ENCODE data around the gene HPCAL1.

- TF ChIP-seq CTCF (IDR thresholded peaks at IDR 0.05), result no peak
- TF ChIP-seq POLR2AphosphoS5 (IDR thresholded peaks at IDR 0.05), result no peak
Measured at GRCh38 chr2:10385501-10385900, 82.8 kb downstream of the HPCAL1 start.

All from prostate gland (tissue), 2 donors.